ENCODE results near the gene FFAR1.

DNA sequence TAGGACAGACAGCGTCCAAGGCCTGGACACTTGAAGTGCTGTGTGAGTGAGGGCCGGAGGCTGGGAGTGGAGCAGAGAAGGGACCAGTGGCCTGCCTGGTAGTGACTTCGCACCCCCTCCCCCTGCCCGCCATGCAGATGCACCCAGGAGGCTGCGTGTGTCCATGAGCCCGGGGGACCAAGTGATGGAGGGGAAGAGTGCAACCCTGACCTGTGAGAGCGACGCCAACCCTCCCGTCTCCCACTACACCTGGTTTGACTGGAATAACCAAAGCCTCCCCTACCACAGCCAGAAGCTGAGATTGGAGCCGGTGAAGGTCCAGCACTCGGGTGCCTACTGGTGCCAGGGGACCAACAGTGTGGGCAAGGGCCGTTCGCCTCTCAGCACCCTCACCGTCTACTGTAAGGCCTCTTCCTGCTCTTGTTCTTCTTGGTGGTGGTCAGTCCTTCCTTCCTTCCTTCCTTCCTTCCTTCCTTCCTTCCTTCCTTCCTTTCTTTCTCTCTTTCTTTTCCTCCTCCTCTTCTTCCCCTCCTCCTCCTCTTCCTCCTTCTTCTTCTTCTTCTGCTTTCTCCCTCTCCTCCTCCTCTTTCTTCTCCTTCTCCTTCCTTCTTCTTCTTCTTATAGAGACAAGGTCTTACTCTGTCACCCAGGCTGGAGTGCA is 6.0 kb upstream of the FFAR1 start:
- TF ChIP-seq CTCF (IDR thresholded peaks at IDR 0.05; ENCODE audit: low read length): no peak
- TF ChIP-seq EZH2phosphoT487 (IDR thresholded peaks at IDR 0.05; ENCODE audit: low read length): no peak
